Mesendoderm (in vitro differentiated cells): Measurements from ENCODE around the gene RNF141.

ENCODE experiments used
- DNase-seq: peaks from one replicate; pipeline ENCODE4 v3.0.0; 2013
- H2AK5ac ChIP-seq: 2 replicates; pipeline ENCODE4 v1.6.1; 2013; ENCODE audit warnings: low read length, inconsistent platforms
- H2BK120ac ChIP-seq: 2 replicates; pipeline ENCODE4 v1.6.1; 2013; ENCODE audit warnings: low read depth, mild to moderate bottlenecking, low read length, moderate library complexity, mixed read lengths
- H2BK15ac ChIP-seq: replicated peaks from 2 replicates; pipeline ENCODE4 v1.6.1; 2013; ENCODE audit warnings: low read depth, mild to moderate bottlenecking, moderate library complexity
- H2BK5ac ChIP-seq: 2 replicates; pipeline ENCODE4 v1.6.1; 2013; ENCODE audit warnings: low read length, inconsistent platforms
- H3K18ac ChIP-seq: 2 replicates; pipeline ENCODE4 v1.6.1; 2013; ENCODE audit warnings: mild to moderate bottlenecking, low read length, mixed read lengths
- H3K23ac ChIP-seq: one replicate; pipeline ENCODE4 v1.6.1; 2013; ENCODE audit warnings: low read length
- H3K27ac ChIP-seq: 2 replicates; pipeline ENCODE4 v1.5.1; 2013; ENCODE audit warnings: low read depth, mild to moderate bottlenecking, inconsistent platforms, low read length, moderate library complexity
- H3K27me3 ChIP-seq: 2 replicates; pipeline ENCODE4 v1.6.1; 2013; ENCODE audit warnings: low read length, control low read depth, mild to moderate bottlenecking, inconsistent platforms; ENCODE audit not compliant: insufficient read depth, poor library complexity
- H3K36me3 ChIP-seq: 2 replicates; pipeline ENCODE4 v1.6.1; 2013; ENCODE audit warnings: low read length, inconsistent platforms; ENCODE audit not compliant: control insufficient read depth, insufficient read depth
- H3K4ac ChIP-seq: one replicate; pipeline ENCODE4 v1.6.1; 2013; ENCODE audit warnings: low read depth, mild to moderate bottlenecking, low read length, moderate library complexity
- H3K4me1 ChIP-seq: 2 replicates; pipeline ENCODE4 v1.6.1; 2013; ENCODE audit warnings: low read depth, low read length, inconsistent platforms; ENCODE audit not compliant: control insufficient read depth
- H3K4me2 ChIP-seq: 2 replicates; pipeline ENCODE4 v1.6.1; 2013; ENCODE audit warnings: low read length
- H3K4me3 ChIP-seq: 2 replicates; pipeline ENCODE4 v1.5.1; 2013; ENCODE audit warnings: mild to moderate bottlenecking, low read length
- H3K56ac ChIP-seq: one replicate; pipeline ENCODE4 v1.6.1; 2013; ENCODE audit warnings: low read length
- H3K79me1 ChIP-seq: 2 replicates; pipeline ENCODE4 v1.6.1; 2013; ENCODE audit warnings: low read length, inconsistent platforms
- H3K79me2 ChIP-seq: 2 replicates; pipeline ENCODE4 v1.6.1; 2013; ENCODE audit warnings: mild to moderate bottlenecking, low read length; ENCODE audit not compliant: control insufficient read depth, insufficient read depth
- H3K9ac ChIP-seq: 2 replicates; pipeline ENCODE4 v1.6.1; 2013; ENCODE audit warnings: low read length, inconsistent platforms
- H4K5ac ChIP-seq: one replicate; pipeline ENCODE4 v1.6.1; 2013; ENCODE audit warnings: low read length
- H4K8ac ChIP-seq: one replicate; pipeline ENCODE4 v1.6.1; 2013; ENCODE audit warnings: low read depth, mild to moderate bottlenecking, control low read depth, low read length, moderate library complexity
- WGBS: extraction: QIAGEN DNeasy Blood & Tissue Kit; methylation state at CpG from one replicate; pipeline ENCODE4 v1.1.7; 2013; ENCODE audit warnings: low lambda C conversion rate, missing lambda C conversion rate; ENCODE audit not compliant: insufficient coverage; ENCODE audit errors: extremely low coverage; 5-methylcytosine and 5-hydroxymethylcytosine counted together

Gene RNF141

DNA sequence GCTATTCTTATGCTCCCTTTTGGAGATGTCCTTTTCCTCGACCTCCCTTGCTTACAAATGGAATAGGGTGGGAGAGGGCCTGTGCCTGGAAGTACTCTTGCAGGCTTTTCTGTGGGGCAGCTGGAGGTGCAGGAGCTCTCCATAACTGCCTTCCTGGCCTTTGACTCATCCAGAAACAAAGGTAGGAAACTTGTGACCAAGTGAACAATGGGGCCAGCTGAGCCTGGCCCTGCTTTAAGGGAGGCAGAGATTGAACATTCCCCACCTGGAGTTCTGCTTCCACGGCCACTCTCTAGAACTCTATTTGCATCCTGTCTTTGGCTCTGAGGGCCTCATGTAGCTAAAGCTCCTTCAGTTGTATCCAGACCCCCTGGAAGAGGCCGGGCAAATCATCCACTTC lies 32.6 kb upstream of the RNF141 start:
- Histone ChIP-seq H3K79me2 (no peaks in the 10 kb centered on the region), H2BK15ac (no peak overlapping the region), H3K4ac (no peak overlapping the region), H4K8ac (no peak overlapping the region), H3K79me1 (no peaks in the 10 kb centered on the region), H3K4me3 (no peak overlapping the region), H3K18ac (no peak overlapping the region), H3K36me3 (no peaks in the 10 kb centered on the region), H3K56ac (no peak overlapping the region), H4K5ac (no peak overlapping the region), H2AK5ac (no peak overlapping the region), H3K27ac (no peak overlapping the region), H3K4me2 (no peak overlapping the region), H3K4me1 (peaks cover 3% of the 10 kb centered on the region), H3K23ac (no peak overlapping the region), H2BK5ac (no peak overlapping the region), H3K27me3 (no peaks in the 10 kb centered on the region), H3K9ac (no peak overlapping the region), H2BK120ac (no peak overlapping the region)
- WGBS: no CpG with 5 or more reads among the region's 3 CpGs
- DNase-seq: no peak

DNA sequence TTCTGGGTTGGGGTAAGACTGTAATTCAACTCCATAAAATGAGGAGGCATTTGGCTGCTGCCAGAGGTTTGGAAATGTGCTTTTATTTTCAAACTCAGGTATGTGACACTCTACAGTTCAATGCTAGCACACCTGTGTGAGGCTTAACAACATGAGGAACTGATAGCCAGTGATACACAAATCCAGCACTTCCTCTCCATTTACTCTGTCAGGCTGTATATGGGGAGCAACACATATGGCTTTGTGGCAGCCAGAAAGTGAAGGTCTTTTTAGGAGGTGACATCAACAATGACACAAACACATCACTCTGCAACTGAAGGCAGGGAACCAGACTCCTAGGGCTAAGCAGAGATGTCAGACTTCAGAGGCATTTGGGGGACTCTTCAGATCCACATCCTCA lies 32.0 kb upstream of the RNF141 start:
- Histone ChIP-seq H3K4me1 (peaks cover 2% of the 10 kb centered on the region), H3K4ac (no peak overlapping the region), H3K18ac (no peak overlapping the region), H3K27me3 (no peaks in the 10 kb centered on the region), H3K23ac (no peak overlapping the region), H4K5ac (no peak overlapping the region), H2BK120ac (no peak overlapping the region), H2BK15ac (no peak overlapping the region), H3K4me3 (no peak overlapping the region), H3K56ac (no peak overlapping the region), H3K9ac (no peak overlapping the region), H3K79me1 (no peaks in the 10 kb centered on the region), H3K27ac (no peak overlapping the region), H3K36me3 (no peaks in the 10 kb centered on the region), H2AK5ac (no peak overlapping the region), H2BK5ac (no peak overlapping the region), H3K79me2 (no peaks in the 10 kb centered on the region), H3K4me2 (no peak overlapping the region), H4K8ac (no peak overlapping the region)
- DNase-seq: no peak

DNA sequence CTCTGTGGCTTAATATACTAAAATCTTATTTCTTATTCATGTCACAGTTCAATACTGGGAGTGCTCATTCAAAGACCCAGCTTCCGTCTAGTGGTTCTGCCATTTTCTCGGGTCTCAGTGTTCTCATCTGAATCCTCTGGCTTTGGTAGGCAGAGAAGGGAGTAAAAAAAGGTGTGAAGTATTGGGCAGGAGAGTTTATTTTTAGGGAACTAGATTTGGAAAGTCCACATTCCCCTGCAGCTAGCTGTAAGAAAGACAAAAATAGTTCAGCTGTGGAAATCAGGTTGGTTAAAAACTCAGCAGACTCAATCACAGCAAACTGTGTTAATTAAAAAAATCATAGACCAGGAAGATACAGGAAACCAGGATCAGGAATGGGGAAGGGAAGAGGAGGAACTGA lies 31.5 kb upstream of the RNF141 start:
- H3K18ac ChIP-seq: no peak overlapping the region
- no peak overlapping the region for H3K9ac ChIP-seq
- H3K27me3 ChIP-seq: no peaks in the 10 kb centered on the region
- H3K4me3 ChIP-seq: no peak overlapping the region
- H3K56ac ChIP-seq: no peak overlapping the region
- H3K79me2 ChIP-seq: no peaks in the 10 kb centered on the region
- no peaks in the 10 kb centered on the region for H3K36me3 ChIP-seq
- H2BK120ac ChIP-seq: no peak overlapping the region
- no peaks in the 10 kb centered on the region for H3K79me1 ChIP-seq
- H2AK5ac ChIP-seq: no peak overlapping the region
- no peak overlapping the region for H2BK5ac ChIP-seq
- H3K27ac ChIP-seq: no peak overlapping the region
- H3K4me1 ChIP-seq: peaks cover 2% of the 10 kb centered on the region
- no peak overlapping the region for H3K4me2 ChIP-seq
- no peak overlapping the region for H4K8ac ChIP-seq
- H4K5ac ChIP-seq: no peak overlapping the region
- no peak overlapping the region for H3K23ac ChIP-seq
- no CpG with 5 or more reads among the region's 2 CpGs for WGBS
- no peak overlapping the region for H3K4ac ChIP-seq
- H2BK15ac ChIP-seq: no peak overlapping the region
- no peak for DNase-seq

DNA sequence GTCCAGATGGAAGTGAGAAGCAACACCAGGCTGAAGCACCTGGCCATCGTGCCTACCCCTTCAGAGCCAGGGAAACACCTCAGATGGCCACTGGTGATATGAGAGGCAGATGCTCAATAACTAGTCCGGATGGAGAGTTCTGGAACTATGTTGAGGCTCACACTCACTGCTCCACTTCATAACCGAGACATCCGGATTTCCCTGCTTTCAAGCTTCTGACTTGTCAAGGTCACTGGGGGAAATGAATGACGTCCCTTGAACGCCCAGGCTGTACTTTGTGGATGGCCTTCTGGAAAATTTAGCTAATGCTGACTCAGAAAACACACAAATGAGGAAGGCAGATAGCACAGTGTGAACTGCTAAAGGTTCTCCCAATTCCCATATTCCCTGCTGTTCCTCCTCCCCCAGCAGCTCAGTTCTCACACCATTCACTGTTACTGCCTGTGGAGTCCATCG lies 27.5 kb upstream of the RNF141 start, which contains the start of gene LYVE1:
Gene LYVE1 (minus strand): TSS at position 180 of the 456 bp plus-strand sequence. CDS start 133 bp downstream, at position 47.
- Histone ChIP-seq H3K23ac (no peak within 1 kb of the TSS), H3K18ac (no peak within 1 kb of the TSS), H3K9ac (no peak within 1 kb of the TSS), H2BK15ac (no peak within 1 kb of the TSS), H3K4ac (no peak within 1 kb of the TSS), H2AK5ac (no peak within 1 kb of the TSS), H4K8ac (no peak within 1 kb of the TSS), H3K4me1 (peaks cover 2% of the 10 kb centered on the region), H2BK120ac (no peak within 1 kb of the TSS), H3K56ac (no peak within 1 kb of the TSS), H3K36me3 (no peaks in the 10 kb centered on the region), H4K5ac (no peak within 1 kb of the TSS), H3K4me3 (no peak within 1 kb of the TSS), H3K27ac (no peak within 1 kb of the TSS), H2BK5ac (no peak within 1 kb of the TSS), H3K79me1 (no peaks in the 10 kb centered on the region), H3K27me3 (no peaks in the 10 kb centered on the region), H3K4me2 (no peak within 1 kb of the TSS), H3K79me2 (no peaks in the 10 kb centered on the region)
- DNase-seq: no peak
- no CpG with 5 or more reads among the region's 7 CpGs for WGBS

DNA sequence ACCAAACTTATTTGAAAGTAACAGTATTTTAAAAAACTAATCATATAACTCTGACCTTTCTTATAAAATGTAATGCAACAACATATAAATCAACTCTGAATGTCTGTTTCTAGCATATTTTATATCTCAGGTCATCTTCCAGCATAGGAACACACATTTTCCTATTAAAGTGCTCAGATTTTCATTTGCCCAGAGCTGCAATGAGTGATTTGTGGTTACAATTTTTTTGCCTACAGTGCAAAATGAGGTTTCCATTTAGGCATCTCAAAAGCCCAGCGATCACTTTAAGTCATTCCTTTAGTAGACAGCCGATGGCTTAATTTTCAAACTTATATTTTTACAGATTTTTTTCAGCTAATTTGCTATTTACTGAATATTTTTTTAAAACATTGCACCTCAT lies 26.5 kb upstream of the RNF141 start:
- Histone ChIP-seq H3K9ac (no peak overlapping the region), H3K23ac (no peak overlapping the region), H2BK5ac (no peak overlapping the region), H3K18ac (no peak overlapping the region), H4K5ac (no peak overlapping the region), H2BK120ac (no peak overlapping the region), H3K4me1 (peaks cover 2% of the 10 kb centered on the region), H3K4me2 (no peak overlapping the region), H3K56ac (no peak overlapping the region), H3K79me2 (no peaks in the 10 kb centered on the region), H3K4me3 (no peak overlapping the region), H2BK15ac (no peak overlapping the region), H3K79me1 (no peaks in the 10 kb centered on the region), H3K36me3 (no peaks in the 10 kb centered on the region), H3K27me3 (no peaks in the 10 kb centered on the region), H4K8ac (no peak overlapping the region), H2AK5ac (no peak overlapping the region), H3K4ac (no peak overlapping the region), H3K27ac (no peak overlapping the region)
- no peak for DNase-seq
- WGBS: no CpG with 5 or more reads among the region's 2 CpGs

DNA sequence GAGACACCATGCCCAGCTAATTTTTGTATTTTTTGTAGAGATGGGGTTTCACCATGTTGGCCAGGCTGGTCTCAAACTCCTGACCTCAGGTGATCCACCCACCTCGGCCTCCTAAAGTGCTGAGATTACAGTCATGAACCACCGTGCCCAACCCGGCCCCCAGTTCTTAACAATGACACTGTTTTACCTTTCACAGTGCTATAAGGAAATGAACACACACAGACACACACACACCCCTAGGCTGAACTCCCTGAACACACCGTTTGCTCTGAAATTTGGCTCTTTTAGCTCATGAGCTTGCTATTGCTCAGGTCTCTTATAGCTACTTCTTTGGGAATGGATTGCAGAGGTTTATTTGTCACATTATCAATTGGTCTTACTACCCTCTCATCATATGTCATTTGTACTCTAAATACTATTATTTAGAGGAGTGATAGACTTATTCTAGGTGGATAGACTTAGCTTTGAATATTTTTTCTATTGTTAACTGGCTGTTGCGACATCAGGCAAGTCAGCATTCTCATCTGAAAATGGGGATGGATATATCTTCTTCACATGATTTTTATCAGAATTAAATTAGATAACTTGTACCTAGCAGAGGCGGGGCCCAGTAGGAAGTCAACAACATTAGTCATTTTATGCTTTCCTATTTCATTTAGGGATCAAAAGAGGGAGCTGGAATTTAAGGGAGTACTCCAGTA lies 25.4 kb upstream of the RNF141 start:
- no peaks in the 10 kb centered on the region for H3K79me2 ChIP-seq
- WGBS: no CpG with 5 or more reads among the region's 6 CpGs
- no peak overlapping the region for H3K4me3 ChIP-seq

More for the DNA sequence above, 25.4 kb upstream of the RNF141 start:
- no peak overlapping the region for H2BK15ac ChIP-seq
- no peak overlapping the region for H2BK120ac ChIP-seq
- no peak overlapping the region for H3K18ac ChIP-seq
- no peak for DNase-seq
- H3K23ac ChIP-seq: no peak overlapping the region
- H3K4me2 ChIP-seq: no peak overlapping the region
- H3K27me3 ChIP-seq: no peaks in the 10 kb centered on the region
- H4K5ac ChIP-seq: no peak overlapping the region
- H3K79me1 ChIP-seq: no peaks in the 10 kb centered on the region
- no peak overlapping the region for H4K8ac ChIP-seq
- H3K27ac ChIP-seq: no peak overlapping the region
- H3K4ac ChIP-seq: no peak overlapping the region
- no peak overlapping the region for H3K56ac ChIP-seq
- no peak overlapping the region for H3K9ac ChIP-seq
- H3K36me3 ChIP-seq: no peaks in the 10 kb centered on the region
- H3K4me1 ChIP-seq: peaks cover 2% of the 10 kb centered on the region
- H2AK5ac ChIP-seq: no peak overlapping the region
- H2BK5ac ChIP-seq: no peak overlapping the region
